IPS DF 6.9 (cell line): Measurements from ENCODE around the gene ENTREP3.

ENCODE experiments used
- DNase-seq: peaks from one replicate; pipeline ENCODE4 v3.0.0-alpha.2; 2013; ENCODE audit warnings: low read depth, low spot score
- H3K27ac ChIP-seq: one replicate; pipeline ENCODE4 v1.5.1; 2013; ENCODE audit warnings: low read length, control low read depth
- H3K27me3 ChIP-seq: 2 replicates; pipeline ENCODE4 v1.6.1; 2013; ENCODE audit warnings: mild to moderate bottlenecking, low read length; ENCODE audit not compliant: control insufficient read depth, insufficient read depth
- H3K36me3 ChIP-seq: 2 replicates; pipeline ENCODE4 v1.6.1; 2013; ENCODE audit warnings: low read length; ENCODE audit not compliant: control insufficient read depth, insufficient read depth
- H3K4me1 ChIP-seq: 2 replicates; pipeline ENCODE4 v1.6.1; 2013; ENCODE audit warnings: low read length; ENCODE audit not compliant: control insufficient read depth, insufficient read depth
- H3K4me3 ChIP-seq: 2 replicates; pipeline ENCODE4 v1.5.1; 2013; ENCODE audit warnings: mild to moderate bottlenecking, low read length
- H3K9me3 ChIP-seq: 2 replicates; pipeline ENCODE4 v1.6.1; 2013; ENCODE audit warnings: low read length, inconsistent platforms; ENCODE audit not compliant: control insufficient read depth, insufficient read depth
- WGBS: extraction: QIAGEN DNeasy Blood & Tissue Kit; methylation state at CpG from one replicate; pipeline ENCODE4 v1.1.7; 2013; ENCODE audit warnings: mixed read lengths, missing lambda C conversion rate; ENCODE audit not compliant: insufficient read length, insufficient coverage; 5-methylcytosine and 5-hydroxymethylcytosine counted together

Gene ENTREP3, protein sequence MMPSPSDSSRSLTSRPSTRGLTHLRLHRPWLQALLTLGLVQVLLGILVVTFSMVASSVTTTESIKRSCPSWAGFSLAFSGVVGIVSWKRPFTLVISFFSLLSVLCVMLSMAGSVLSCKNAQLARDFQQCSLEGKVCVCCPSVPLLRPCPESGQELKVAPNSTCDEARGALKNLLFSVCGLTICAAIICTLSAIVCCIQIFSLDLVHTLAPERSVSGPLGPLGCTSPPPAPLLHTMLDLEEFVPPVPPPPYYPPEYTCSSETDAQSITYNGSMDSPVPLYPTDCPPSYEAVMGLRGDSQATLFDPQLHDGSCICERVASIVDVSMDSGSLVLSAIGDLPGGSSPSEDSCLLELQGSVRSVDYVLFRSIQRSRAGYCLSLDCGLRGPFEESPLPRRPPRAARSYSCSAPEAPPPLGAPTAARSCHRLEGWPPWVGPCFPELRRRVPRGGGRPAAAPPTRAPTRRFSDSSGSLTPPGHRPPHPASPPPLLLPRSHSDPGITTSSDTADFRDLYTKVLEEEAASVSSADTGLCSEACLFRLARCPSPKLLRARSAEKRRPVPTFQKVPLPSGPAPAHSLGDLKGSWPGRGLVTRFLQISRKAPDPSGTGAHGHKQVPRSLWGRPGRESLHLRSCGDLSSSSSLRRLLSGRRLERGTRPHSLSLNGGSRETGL

DNA sequence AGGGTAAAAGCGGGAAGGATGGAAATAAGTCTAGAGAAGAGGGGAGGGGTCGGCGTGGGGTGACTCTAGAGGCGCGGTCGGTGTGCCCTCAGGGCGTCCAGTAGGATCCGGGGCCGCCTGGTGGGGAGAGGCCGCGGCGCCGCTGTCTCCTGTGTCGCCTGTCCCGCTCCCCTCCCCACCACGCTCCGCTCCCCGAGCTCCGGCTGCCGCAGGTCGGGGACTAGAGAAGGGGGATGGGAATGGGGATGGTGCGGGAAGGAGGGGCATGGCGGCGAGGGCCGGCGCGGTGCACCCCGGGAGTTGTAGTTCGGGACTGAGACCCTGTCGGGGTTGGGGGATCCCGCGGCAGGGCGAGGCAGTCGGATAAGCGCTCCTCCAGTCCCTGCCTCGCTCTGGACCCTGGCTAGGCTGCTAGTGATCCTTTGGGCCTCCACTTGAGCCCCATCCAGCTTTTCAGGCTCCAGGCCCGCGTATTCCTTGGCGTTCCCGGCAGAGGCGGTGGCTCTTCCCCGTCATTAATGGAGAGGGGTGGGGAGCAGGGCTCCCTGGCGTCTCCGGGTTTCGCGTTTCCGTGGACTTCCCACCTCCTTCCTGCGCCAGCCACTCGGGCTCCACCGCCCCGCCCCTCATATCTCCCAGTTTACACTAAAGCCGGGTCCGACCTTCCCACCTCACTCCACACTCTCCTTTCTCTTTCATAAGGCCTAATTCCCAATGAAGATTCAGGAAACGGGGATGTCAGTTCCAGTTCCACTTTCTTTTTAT lies at the start of gene ENTREP3:
ENTREP3 (minus strand) TSS at position 241 of the 765 bp plus-strand sequence. CDS start 606 bp downstream, outside the sequence.
- DNase-seq: no peak
- Histone ChIP-seq H3K9me3 (no peaks in the 10 kb centered on the region), H3K27ac (no peak within 1 kb of the TSS), H3K36me3 (no peaks in the 10 kb centered on the region; the same call in 1 of the 2 replicates), H3K4me1 (peaks cover 6% of the 10 kb centered on the region), H3K27me3 (no peaks in the 10 kb centered on the region), H3K4me3 (peak within 1 kb of the TSS; percentile 65)
- WGBS: no CpG with 5 or more reads among the region's 54 CpGs

DNA sequence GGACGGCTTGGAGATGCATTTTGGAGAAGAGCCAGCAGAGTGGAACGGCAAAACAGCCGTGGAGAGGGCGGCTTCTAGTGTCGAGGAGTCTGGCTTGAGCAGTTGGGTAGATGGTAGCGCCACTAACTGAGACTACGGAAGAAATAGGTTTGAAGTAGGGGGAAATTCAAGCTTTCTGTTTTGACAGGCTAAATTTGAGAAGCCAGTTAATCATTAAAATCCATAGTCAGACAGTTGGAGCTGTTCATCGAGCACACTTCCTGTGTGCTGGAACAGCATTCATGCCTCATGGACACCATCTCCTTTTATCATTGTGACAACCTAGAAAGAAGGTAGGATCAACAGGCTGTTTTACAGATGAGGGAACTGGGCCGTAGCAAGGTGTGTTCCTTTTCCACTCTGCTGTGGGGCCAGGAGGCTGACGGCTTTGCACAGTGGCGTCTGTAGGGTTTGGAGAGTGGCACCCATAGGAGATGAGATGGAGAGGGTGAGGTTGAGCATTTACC lies 49.3 kb upstream of the ENTREP3 start:
- WGBS: no CpG with 5 or more reads among the region's 11 CpGs
- H3K27ac ChIP-seq: no peak overlapping the region
- no peaks in the 10 kb centered on the region for H3K36me3 ChIP-seq

DNA sequence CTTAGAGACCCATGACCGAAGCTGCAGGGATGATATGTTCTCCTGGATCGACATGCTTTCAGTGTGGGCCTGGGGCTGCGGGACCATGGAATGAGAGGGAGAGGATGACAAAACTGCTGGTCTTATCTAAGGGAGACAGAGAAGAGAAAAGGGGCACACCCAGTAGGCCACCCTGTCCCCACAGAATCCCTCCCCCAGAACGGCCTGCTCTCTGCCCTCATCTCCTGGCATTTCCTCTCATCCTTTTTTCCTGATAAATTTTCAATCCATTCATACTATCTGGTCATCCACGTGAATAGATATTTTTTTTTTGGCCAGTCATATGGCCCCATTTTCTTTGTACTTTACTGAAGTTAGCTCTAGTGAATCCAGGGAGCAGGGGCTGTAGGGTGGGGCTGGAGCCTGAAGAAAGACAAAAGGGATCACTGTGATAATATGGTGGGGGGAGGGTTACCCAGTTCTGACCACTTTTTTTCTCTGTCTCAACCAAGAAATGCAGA lies 46.1 kb upstream of the ENTREP3 start, which contains the start of gene PKLR:
PKLR (minus strand) TSS at position 97 of the 500 bp plus-strand sequence; CDS start at position 54, 43 bp downstream.
- no CpG with 5 or more reads among the region's 5 CpGs for WGBS
- no peak within 1 kb of the TSS for H3K27ac ChIP-seq
- H3K9me3 ChIP-seq: no peaks in the 10 kb centered on the region
- peaks cover 1% of the 10 kb centered on the region; the same call in 1 of the 2 replicates for H3K4me1 ChIP-seq
- no peaks in the 10 kb centered on the region for H3K36me3 ChIP-seq
- H3K27me3 ChIP-seq: no peaks in the 10 kb centered on the region
- no peak within 1 kb of the TSS for H3K4me3 ChIP-seq
- no peak for DNase-seq

More for the DNA sequence above, 49.3 kb upstream of the ENTREP3 start:
- Histone ChIP-seq H3K9me3 (no peaks in the 10 kb centered on the region), H3K4me1 (no peaks in the 10 kb centered on the region; the same call in 1 of the 2 replicates), H3K4me3 (no peak overlapping the region), H3K27me3 (no peaks in the 10 kb centered on the region)
- DNase-seq: no peak

DNA sequence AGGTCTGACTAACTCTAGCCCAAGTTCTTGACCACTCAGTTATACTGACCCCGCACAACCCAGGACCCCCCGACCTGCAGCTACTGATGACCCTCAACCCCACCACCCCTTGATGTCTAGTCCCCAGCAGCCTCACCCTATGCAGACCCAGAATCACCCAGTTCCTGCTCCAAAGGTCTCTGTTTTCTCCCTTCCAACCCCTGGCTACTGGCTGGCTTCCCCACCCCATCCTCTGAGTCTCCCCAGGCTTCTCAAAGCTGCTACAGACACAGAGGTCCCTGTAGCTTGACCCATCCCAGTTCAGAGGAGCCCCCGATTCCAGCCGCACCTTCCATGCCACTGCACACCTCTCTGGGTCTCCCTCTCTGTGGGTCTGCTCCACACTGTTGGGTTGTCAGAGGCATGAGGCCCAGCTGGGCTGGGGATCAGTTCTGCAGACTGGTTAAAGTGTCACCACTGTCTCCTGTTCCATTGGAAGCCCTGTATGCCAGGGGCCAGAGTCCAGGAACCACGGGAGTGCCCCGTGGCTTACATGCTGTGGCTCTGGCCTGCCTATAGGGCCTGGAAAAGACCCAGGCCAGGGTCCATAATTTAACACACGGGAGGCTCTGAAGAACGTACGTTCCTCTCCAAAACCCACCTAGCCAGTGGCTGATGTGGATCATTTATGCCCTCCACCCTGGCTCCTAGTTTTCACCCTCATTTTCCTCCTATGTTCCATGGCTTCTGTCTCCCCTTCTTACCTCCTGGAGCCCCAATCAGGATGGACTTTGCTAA lies 45.5 kb upstream of the ENTREP3 start:
- H3K27me3 ChIP-seq: no peaks in the 10 kb centered on the region
- peaks cover 3% of the 10 kb centered on the region; the same call in 1 of the 2 replicates for H3K4me1 ChIP-seq
- no peak overlapping the region for H3K4me3 ChIP-seq
- DNase-seq: no peak
- H3K36me3 ChIP-seq: no peaks in the 10 kb centered on the region
- no peak overlapping the region for H3K27ac ChIP-seq
- WGBS: no CpG with 5 or more reads among the region's 9 CpGs
- no peaks in the 10 kb centered on the region for H3K9me3 ChIP-seq

DNA sequence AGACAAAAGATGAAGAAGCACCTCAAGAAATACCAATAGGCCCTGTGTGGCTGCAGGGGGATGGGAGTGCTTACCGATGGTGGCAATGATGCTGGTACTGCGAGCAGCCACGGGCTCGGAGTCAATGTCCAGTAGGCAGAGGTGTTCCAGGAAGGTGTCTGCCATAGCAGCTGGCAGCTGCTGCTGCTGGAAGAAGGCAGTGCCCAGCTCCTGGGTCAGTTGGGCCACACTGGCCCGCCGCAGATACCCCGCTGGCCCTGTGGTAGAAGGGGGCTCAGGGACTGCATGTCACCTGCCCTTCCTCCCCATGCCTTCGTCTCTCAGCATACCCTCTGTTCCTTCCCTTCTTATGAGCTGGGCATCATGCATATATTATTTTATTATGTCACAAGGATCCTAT lies 44.7 kb upstream of the ENTREP3 start:
- H3K27me3 ChIP-seq: no peaks in the 10 kb centered on the region

DNA sequence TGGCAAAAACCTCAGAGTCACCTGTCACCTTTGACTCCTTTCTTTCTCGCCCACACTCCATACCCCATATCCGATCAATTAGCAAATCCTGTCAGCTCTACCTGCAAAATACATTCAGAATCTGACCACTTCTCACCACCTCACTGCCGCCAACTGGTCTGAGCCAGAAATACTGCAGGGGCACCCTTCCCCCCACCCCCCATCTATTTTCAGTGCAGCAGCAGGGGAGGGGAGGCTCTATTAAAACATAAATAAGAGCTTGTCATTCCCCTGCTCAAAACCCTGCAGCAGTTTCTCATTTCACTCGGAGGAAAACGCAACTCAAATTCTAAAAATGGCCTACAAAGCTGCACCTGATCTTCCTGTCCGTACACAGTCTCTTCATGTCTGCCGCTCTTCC lies 42.1 kb upstream of the ENTREP3 start:
- DNase-seq: no peak
- no peaks in the 10 kb centered on the region for H3K9me3 ChIP-seq
- H3K27me3 ChIP-seq: peaks cover 8% of the 10 kb centered on the region; the same call in 1 of the 2 replicates
- peaks cover 8% of the 10 kb centered on the region; the same call in 1 of the 2 replicates for H3K4me1 ChIP-seq
- 100% methylated on average over 2 of the region's 7 CpGs for WGBS
- no peak overlapping the region for H3K4me3 ChIP-seq
- no peak overlapping the region for H3K27ac ChIP-seq
- H3K36me3 ChIP-seq: no peaks in the 10 kb centered on the region

More for the DNA sequence above, 44.7 kb upstream of the ENTREP3 start:
- no peak for DNase-seq
- no CpG with 5 or more reads among the region's 8 CpGs for WGBS
- H3K36me3 ChIP-seq: no peaks in the 10 kb centered on the region
- no peak overlapping the region for H3K27ac ChIP-seq
- H3K9me3 ChIP-seq: no peaks in the 10 kb centered on the region
- H3K4me3 ChIP-seq: no peak overlapping the region
- H3K4me1 ChIP-seq: peaks cover 4% of the 10 kb centered on the region; the same call in 1 of the 2 replicates

DNA sequence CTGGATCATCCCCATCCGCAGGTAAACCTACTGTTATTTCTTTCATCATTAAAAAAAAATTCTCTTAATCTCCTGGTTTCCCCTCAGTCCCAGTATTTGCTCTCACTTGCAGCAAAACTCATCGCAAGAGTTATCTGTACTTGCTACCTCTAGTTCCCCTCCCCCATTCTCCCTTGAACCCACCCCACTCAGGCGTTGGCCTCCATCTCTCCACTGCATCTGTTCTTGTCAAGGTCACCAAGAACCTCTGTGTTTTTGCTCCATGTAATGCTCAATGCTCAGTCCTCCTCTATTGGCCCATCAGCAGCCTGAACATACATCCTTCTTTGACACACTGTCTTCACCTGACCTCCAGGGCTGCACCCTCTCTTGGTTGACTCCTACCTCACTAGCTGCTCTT lies 41.4 kb upstream of the ENTREP3 start:
- no peaks in the 10 kb centered on the region for H3K36me3 ChIP-seq
- H3K27me3 ChIP-seq: peaks cover 8% of the 10 kb centered on the region; the same call in 1 of the 2 replicates
- no peaks in the 10 kb centered on the region for H3K9me3 ChIP-seq
- peaks cover 8% of the 10 kb centered on the region; the same call in 1 of the 2 replicates for H3K4me1 ChIP-seq
- no CpG with 5 or more reads among the region's 3 CpGs for WGBS
- H3K27ac ChIP-seq: no peak overlapping the region
- no peak overlapping the region for H3K4me3 ChIP-seq
- DNase-seq: no peak

DNA sequence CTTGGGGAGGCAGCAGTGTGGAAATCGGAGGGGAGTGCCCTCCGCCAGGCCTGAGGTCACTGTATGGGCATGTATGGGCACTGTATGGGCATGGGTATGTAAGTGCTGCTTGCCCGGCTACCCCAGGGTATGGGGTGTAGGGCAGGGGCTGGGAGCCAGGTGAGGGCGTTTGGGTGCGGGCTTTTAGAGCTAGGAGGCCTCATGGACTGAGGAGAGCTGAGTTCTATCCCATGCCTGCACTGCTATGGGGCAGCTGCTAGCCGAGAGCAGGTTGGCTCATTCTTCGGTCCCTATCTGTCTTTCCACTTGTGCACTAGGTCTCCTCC lies 40.6 kb upstream of the ENTREP3 start:
- H3K36me3 ChIP-seq: no peaks in the 10 kb centered on the region
- H3K27me3 ChIP-seq: peaks cover 8% of the 10 kb centered on the region; the same call in 1 of the 2 replicates
- peaks cover 8% of the 10 kb centered on the region; the same call in 1 of the 2 replicates for H3K4me1 ChIP-seq
- H3K4me3 ChIP-seq: peak overlapping the region; percentile 55; the same call in 1 of the 2 replicates
- no peaks in the 10 kb centered on the region for H3K9me3 ChIP-seq
- WGBS: no CpG with 5 or more reads among the region's 7 CpGs
- DNase-seq: no peak
- no peak overlapping the region for H3K27ac ChIP-seq

DNA sequence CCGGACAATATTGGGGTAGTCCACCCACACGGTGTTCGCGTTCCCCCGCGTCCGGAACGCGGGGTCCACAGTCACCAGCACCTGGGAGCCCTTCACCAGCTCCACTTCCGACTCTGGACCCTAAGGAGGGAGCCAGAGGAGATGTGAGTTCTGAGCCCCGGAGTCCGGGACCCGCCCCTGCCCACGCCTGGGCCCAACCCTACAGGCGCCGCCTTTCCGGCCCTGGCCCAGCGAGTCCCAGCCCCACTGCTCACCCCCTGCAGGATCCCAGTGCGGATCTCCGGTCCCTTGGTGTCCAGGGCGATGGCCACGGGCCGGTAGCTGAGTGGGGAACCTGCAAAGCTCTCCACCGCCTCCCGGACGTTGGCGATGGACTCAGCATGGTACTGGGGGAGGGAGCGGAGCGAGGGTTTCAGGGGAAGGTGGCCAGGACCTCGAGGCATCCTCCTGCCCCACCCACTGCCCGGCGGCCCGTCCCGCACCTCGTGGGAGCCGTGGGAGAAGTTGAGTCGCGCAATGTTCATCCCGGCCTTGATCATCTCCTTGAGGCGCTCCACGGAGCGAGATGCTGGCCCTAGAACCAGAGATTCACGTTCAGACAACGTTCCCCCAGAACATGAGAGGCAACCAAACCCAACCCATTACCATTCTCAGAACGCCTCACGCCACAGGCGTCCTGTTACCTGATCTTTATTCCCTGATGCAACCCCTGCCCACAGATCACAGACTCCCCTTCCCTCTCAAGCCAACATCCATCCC lies 40.1 kb upstream of the ENTREP3 start:
- Histone ChIP-seq H3K36me3 (no peaks in the 10 kb centered on the region), H3K9me3 (no peaks in the 10 kb centered on the region), H3K4me1 (peaks cover 8% of the 10 kb centered on the region; the same call in 1 of the 2 replicates), H3K4me3 (peak overlapping the region; percentile 55; the same call in 1 of the 2 replicates), H3K27ac (no peak overlapping the region), H3K27me3 (peaks cover 8% of the 10 kb centered on the region; the same call in 1 of the 2 replicates)
- WGBS: no CpG with 5 or more reads among the region's 47 CpGs
- no peak for DNase-seq
